Measurements from ENCODE around the gene SH2D2A. TPM values are rescaled to one million over a fixed set of nuclear protein-coding genes. Genes with fewer than 3 reads are reported as not detected.

Gene SH2D2A
- total RNA-seq, 2 experiments from 2014 or later: 157 to 205 TPM

GRCh38 chr1:156858555-156858956 is 41.9 kb upstream of the SH2D2A start:
- H3K27me3 Mint-ChIP-seq: peaks cover 50% of the 10 kb centered on the region
- peaks cover 35% of the 10 kb centered on the region for H3K4me1 Mint-ChIP-seq
- no peaks in the 10 kb centered on the region for H3K9me3 Mint-ChIP-seq (ENCODE audit: low read depth)
- DNase-seq (no peak), ATAC-seq (no peak)
- H3K36me3 Mint-ChIP-seq: no peaks in the 10 kb centered on the region
- H3K27ac Mint-ChIP-seq: no peak overlapping the region
- H3K4me3 Mint-ChIP-seq: peak overlapping the region; percentile 19
- CTCF ChIA-PET: interaction anchor here (0.8 to 21.5 kb wide), 14 partner anchors 9 to 197 kb away, joined by 3 to 600 read pairs (median 26); partner anchors contain the start of genes ISG20L2, METTL25B, PEAR1 and SH2D2A

DNA sequence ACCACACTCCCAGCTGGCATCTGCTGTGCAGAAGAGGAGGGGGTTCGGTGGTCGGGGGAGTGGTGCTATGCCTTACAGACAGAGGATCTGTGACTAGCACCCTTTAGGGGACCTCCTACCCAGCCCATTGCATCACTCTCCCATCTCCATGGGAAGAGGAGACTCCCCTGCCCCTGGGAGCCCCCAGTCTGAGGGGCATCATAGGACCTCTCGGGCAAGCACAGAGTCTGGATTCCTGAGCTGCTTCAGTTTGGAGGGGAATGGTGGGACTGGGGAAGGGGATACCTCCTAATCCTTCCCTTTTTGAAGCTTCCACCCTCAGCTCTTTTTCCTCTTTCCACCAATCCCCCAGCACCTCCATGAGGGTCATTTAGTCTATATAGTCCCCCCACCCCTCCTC is 40.9 kb upstream of the SH2D2A start:
- no peak overlapping the region for H3K4me3 Mint-ChIP-seq
- H3K9me3 Mint-ChIP-seq (ENCODE audit: low read depth): no peaks in the 10 kb centered on the region
- no peak for ATAC-seq
- DNase-seq: no peak
- H3K27me3 Mint-ChIP-seq: peaks cover 50% of the 10 kb centered on the region
- H3K36me3 Mint-ChIP-seq: no peaks in the 10 kb centered on the region
- H3K4me1 Mint-ChIP-seq: peaks cover 25% of the 10 kb centered on the region
- H3K27ac Mint-ChIP-seq: no peak overlapping the region
- CTCF ChIA-PET: interaction anchor here (1.2 to 21.5 kb wide), 6 partner anchors 9 to 131 kb away, joined by 4 to 600 read pairs (median 126); partner anchors contain the start of genes ISG20L2, METTL25B, PEAR1 and SH2D2A

GRCh38 chr1:156856282-156856785 is 39.7 kb upstream of the SH2D2A start:
- ATAC-seq (no peak), DNase-seq (no peak)
- H3K4me1 Mint-ChIP-seq: peaks cover 13% of the 10 kb centered on the region
- no peaks in the 10 kb centered on the region for H3K9me3 Mint-ChIP-seq (ENCODE audit: low read depth)
- no peak overlapping the region for H3K4me3 Mint-ChIP-seq
- no peaks in the 10 kb centered on the region for H3K36me3 Mint-ChIP-seq
- H3K27me3 Mint-ChIP-seq: peaks cover 42% of the 10 kb centered on the region
- CTCF ChIA-PET: interaction anchor here (0.9 to 21.5 kb wide), 6 partner anchors 21 to 167 kb away, joined by 3 to 600 read pairs (median 126); partner anchors contain the start of genes ISG20L2, METTL25B, PEAR1 and SH2D2A
- no peak overlapping the region for H3K27ac Mint-ChIP-seq

GRCh38 chr1:156854634-156855033 is 38.0 kb upstream of the SH2D2A start:
- Mint-ChIP-seq H3K27ac (no peak overlapping the region), H3K27me3 (peaks cover 34% of the 10 kb centered on the region), H3K36me3 (no peaks in the 10 kb centered on the region), H3K4me1 (peaks cover 7% of the 10 kb centered on the region), H3K9me3 (ENCODE audit: low read depth) (no peaks in the 10 kb centered on the region), H3K4me3 (no peak overlapping the region)
- CTCF ChIA-PET: interaction anchor here (1.8 to 21.5 kb wide), 4 partner anchors 19 to 165 kb away, joined by 8 to 600 read pairs (median 169); partner anchors contain the start of genes PEAR1 and SH2D2A
- no peak for DNase-seq
- no peak for ATAC-seq

DNA sequence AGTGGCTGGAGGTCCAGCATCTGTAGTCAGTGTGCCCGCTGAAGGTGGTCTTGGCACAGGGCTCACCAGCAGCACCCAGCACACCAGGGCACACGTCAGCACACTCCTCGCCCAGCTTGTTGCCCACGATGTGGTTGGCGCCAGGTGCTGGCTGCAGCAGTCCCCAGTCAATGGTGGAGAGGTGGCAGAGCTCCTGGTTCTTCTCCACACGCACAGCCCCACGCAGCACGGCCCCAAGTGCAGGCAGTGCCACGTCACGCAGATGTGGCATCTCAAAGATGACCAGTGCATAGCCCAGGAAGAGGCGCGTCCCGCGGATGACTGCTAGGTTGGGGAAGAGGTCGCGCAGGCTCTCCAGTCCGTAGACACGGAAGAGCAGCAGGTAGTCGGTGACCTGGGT is 37.1 kb upstream of the SH2D2A start:
- no peak overlapping the region for H3K27ac Mint-ChIP-seq
- CTCF ChIA-PET: interaction anchor here (0.7 to 21.5 kb wide), 4 partner anchors 15 to 164 kb away, joined by 3 to 600 read pairs (median 9); partner anchors contain the start of gene SH2D2A
- DNase-seq (no peak), ATAC-seq (no peak)
- H3K4me3 Mint-ChIP-seq: no peak overlapping the region
- peaks cover 30% of the 10 kb centered on the region for H3K27me3 Mint-ChIP-seq
- H3K36me3 Mint-ChIP-seq: no peaks in the 10 kb centered on the region
- no peaks in the 10 kb centered on the region for H3K9me3 Mint-ChIP-seq (ENCODE audit: low read depth)
- peaks cover 9% of the 10 kb centered on the region for H3K4me1 Mint-ChIP-seq

GRCh38 chr1:156852418-156852874 is 35.8 kb upstream of the SH2D2A start:
- CTCF ChIA-PET: interaction anchor here (1.1 to 21.5 kb wide), 8 partner anchors 8 to 163 kb away, joined by 3 to 600 read pairs (median 6); partner anchors contain the start of genes INSRR, NTRK1 and SH2D2A
- Mint-ChIP-seq H3K27me3 (peaks cover 27% of the 10 kb centered on the region), H3K9me3 (ENCODE audit: low read depth) (no peaks in the 10 kb centered on the region), H3K4me3 (no peak overlapping the region), H3K27ac (no peak overlapping the region), H3K36me3 (no peaks in the 10 kb centered on the region), H3K4me1 (peaks cover 15% of the 10 kb centered on the region)
- ATAC-seq: no peak
- no peak for DNase-seq

DNA sequence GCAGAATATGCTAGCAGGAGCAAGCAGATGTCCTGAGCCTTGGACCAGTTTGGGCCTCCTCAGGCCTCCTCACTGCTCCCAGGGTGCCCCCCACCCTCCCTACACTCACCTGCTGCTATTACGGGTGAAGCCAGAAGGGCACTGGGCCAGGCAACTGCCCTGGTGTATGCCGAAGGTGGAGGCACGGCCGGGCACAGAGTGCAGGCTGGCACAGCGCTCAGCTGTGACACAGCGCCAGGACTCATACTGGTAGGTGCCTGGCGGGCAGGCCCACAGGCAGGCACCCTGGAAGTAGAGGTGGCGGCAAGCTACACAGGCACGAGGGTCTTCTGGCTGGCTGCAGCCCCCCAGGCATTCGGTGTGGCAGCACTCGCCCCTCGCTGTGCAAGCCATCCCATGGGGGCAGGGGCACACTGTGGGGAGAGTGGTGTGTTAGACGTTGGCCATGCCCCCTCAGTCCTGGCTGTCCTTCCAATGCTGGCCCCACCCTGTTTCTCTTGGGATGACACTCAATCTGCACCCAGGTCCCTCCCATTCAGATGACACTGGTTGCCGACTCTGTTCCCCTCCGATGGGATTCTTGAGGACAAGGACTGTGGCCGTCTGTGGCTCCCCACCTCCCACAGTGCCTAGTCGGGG is 35.2 kb upstream of the SH2D2A start:
- no peak for ATAC-seq
- H3K27ac Mint-ChIP-seq: no peak overlapping the region
- no peak for DNase-seq
- peaks cover 15% of the 10 kb centered on the region for H3K4me1 Mint-ChIP-seq
- no peaks in the 10 kb centered on the region for H3K36me3 Mint-ChIP-seq
- H3K4me3 Mint-ChIP-seq: no peak overlapping the region
- no peaks in the 10 kb centered on the region for H3K9me3 Mint-ChIP-seq (ENCODE audit: low read depth)
- H3K27me3 Mint-ChIP-seq: peaks cover 30% of the 10 kb centered on the region
- CTCF ChIA-PET: interaction anchor here (1.1 to 21.5 kb wide), 9 partner anchors 9 to 162 kb away, joined by 3 to 600 read pairs (median 7); partner anchors contain the start of genes INSRR, NTRK1 and SH2D2A

DNA sequence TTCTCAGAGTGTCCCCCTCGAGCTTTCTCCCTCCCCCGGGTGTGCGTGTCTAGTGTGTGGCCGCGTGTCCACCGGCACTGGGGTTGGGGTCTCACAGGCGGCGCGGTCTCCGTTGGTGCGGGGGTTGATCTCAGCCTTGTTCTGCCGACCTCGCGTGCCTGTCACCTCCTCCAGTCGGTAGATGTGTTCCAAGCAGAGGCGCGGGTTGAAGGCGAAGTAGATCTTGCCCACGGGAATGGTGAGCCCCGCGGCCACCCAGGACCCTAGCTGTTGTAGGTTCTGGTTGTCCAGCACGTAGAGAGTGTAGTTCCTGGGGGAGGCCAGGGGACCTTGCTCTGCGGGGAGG is 32.5 kb upstream of the SH2D2A start:
- Mint-ChIP-seq H3K27ac (no peak overlapping the region), H3K4me3 (peak overlapping the region; percentile 31), H3K27me3 (peaks cover 48% of the 10 kb centered on the region), H3K9me3 (ENCODE audit: low read depth) (no peaks in the 10 kb centered on the region), H3K36me3 (no peaks in the 10 kb centered on the region), H3K4me1 (peaks cover 23% of the 10 kb centered on the region)
- no peak for DNase-seq
- CTCF ChIA-PET: interaction anchor here (0.9 to 7.0 kb wide), 12 partner anchors 8 to 159 kb away, joined by 3 to 64 read pairs (median 8); partner anchors contain the start of genes INSRR, ISG20L2, METTL25B and NTRK1
- no peak for ATAC-seq

GRCh38 chr1:156848461-156849150 is 32.0 kb upstream of the SH2D2A start:
- no peaks in the 10 kb centered on the region for H3K36me3 Mint-ChIP-seq
- H3K4me3 Mint-ChIP-seq: peak overlapping the region; percentile 31
- CTCF ChIA-PET: interaction anchor here (0.9 to 7.0 kb wide), 12 partner anchors 7 to 159 kb away, joined by 3 to 64 read pairs (median 8); partner anchors contain the start of genes INSRR, ISG20L2, METTL25B and NTRK1
- DNase-seq (peak; percentile 90), ATAC-seq (peak; percentile 88)
- peak overlapping the region; percentile 8 for H3K27ac Mint-ChIP-seq
- H3K9me3 Mint-ChIP-seq (ENCODE audit: low read depth): no peaks in the 10 kb centered on the region
- peaks cover 50% of the 10 kb centered on the region for H3K27me3 Mint-ChIP-seq
- peaks cover 26% of the 10 kb centered on the region for H3K4me1 Mint-ChIP-seq

DNA sequence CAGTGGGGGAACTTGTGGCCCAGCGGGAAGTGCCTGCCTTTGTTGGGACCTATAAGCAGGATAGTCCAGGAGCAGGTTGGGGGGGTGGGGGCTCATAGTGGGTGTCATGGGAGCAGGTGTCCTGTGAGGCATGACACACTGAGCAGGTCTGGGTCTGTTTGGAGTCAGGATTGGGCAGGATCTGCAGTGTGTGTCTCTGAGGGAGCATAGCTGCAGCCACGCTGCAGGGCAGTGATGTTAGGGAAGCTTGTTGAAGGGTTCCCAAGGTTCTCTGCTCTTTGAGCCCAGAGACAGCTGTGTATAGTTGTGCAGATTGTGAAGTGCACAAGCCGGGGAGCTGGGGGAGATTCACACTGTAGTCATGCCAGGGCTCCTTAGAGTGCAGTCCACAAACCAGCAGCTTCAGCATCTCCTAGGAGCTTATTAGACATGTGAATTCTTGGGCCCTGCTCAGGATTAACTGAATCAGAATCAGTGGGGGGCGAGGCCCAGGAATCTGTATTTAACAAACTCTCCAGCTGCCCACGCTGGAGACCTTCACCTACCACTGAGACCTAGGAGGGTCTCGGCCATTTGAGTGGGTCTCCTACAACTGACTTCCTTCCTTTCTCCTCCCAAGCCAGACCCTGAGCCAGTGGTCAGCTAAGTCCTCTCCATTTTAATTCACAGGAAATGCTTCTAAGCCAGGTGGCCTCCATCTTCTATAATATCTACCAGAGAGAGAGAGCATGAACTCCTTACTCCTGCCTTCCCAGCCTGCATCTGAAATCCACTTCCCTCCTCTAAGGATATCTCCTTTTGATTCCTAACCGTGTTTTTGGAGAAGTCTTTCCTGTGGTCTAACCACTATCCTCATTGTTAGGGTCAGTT is 31.2 kb upstream of the SH2D2A start:
- peak overlapping the region; percentile 30 for H3K4me3 Mint-ChIP-seq
- H3K4me1 Mint-ChIP-seq: peaks cover 26% of the 10 kb centered on the region
- ATAC-seq: no peak
- peaks cover 57% of the 10 kb centered on the region for H3K27me3 Mint-ChIP-seq
- no peaks in the 10 kb centered on the region for H3K9me3 Mint-ChIP-seq (ENCODE audit: low read depth)
- no peak overlapping the region for H3K27ac Mint-ChIP-seq
- no peak for DNase-seq
- CTCF ChIA-PET: interaction anchor here (0.7 to 7.0 kb wide), 12 partner anchors 10 to 158 kb away, joined by 3 to 64 read pairs (median 8); partner anchors contain the start of genes INSRR, ISG20L2, METTL25B and NTRK1
- no peaks in the 10 kb centered on the region for H3K36me3 Mint-ChIP-seq

DNA sequence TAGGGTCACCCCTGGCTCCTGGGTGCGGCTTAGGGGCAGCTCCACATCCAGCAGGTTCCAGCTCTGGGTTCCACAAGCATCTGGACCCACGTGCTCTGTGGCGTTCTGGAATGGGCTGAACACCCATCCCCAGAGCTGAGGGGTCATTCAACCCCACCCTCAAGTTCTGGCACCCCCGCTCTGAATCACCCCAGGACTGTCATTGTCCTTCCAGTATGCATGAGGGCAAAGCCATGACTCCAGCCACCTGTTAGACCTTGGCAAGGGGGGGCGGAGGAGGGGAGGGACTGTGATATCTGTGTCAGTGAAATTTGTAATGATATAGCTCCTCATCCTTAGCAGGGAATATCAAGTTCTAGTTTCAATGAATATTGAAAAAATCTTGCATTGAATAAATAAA is 30.0 kb upstream of the SH2D2A start:
- Mint-ChIP-seq H3K9me3 (ENCODE audit: low read depth) (no peaks in the 10 kb centered on the region), H3K27me3 (peaks cover 61% of the 10 kb centered on the region), H3K4me3 (no peak overlapping the region), H3K4me1 (peaks cover 26% of the 10 kb centered on the region), H3K27ac (no peak overlapping the region), H3K36me3 (no peaks in the 10 kb centered on the region)
- CTCF ChIA-PET: interaction anchor here (1.0 to 7.0 kb wide), 6 partner anchors 8 to 119 kb away, joined by 3 to 64 read pairs (median 18); partner anchors contain the start of genes INSRR, ISG20L2, METTL25B and NTRK1
- DNase-seq (no peak), ATAC-seq (no peak)

- no peaks in the 10 kb centered on the region for H3K36me3 Mint-ChIP-seq
- no peak for DNase-seq
- H3K9me3 Mint-ChIP-seq (ENCODE audit: low read depth): no peaks in the 10 kb centered on the region
- no peak overlapping the region for H3K4me3 Mint-ChIP-seq
- peaks cover 61% of the 10 kb centered on the region for H3K27me3 Mint-ChIP-seq
- peaks cover 26% of the 10 kb centered on the region for H3K4me1 Mint-ChIP-seq
- no peak for ATAC-seq
- peak overlapping the region; percentile 9 for H3K27ac Mint-ChIP-seq
- CTCF ChIA-PET: interaction anchor here (1.0 to 7.0 kb wide), 6 partner anchors 8 to 120 kb away, joined by 3 to 64 read pairs (median 12); partner anchors contain the start of genes INSRR, ISG20L2, METTL25B and NTRK1
Observed at GRCh38 chr1:156845953-156846545, 29.4 kb upstream of the SH2D2A start.
